GM12864 (cell line): ENCODE results near the gene AMACR.

ENCODE experiments used
- DNase-seq: peaks from one replicate; pipeline ENCODE4 v3.0.0-alpha.2; 2011; ENCODE audit warnings: low read depth
- H3K4me3 ChIP-seq: 2 replicates; pipeline ENCODE4 v1.5.1; 2011; ENCODE audit warnings: mild to moderate bottlenecking, low read depth, low read length, control low read depth
- TF ChIP-seq, protein P1 (sequence below): IDR thresholded peaks from 2 replicates; pipeline ENCODE4 v1.5.1; 2011; ENCODE audit warnings: low read depth, mild to moderate bottlenecking, moderate library complexity, low read length, control low read depth, inconsistent platforms; ENCODE audit errors: missing control alignments

AMACR gene

DNA sequence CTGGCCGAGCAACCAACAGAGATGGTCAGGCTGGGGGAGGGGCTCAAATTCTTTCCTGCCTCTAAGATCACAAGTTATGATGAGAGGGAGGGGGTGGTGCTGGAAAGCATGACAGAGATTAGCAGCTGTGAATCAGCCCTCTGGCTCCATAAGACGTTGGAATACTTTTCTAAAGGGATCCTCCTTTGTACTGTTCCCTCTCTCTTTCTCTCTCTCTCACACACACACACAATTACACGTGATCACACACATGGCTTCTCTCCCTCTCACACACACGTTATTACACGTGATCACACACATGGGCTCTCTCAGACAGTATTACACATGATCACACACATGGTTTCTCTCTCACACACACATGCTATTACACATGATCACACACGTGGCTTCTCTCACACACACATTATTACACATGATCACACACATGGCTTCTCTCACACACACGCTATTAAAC, 23.2 kb downstream of the AMACR start, which contains the start of gene SLC45A2:
Gene SLC45A2 (minus strand): TSS at position 23 of the 454 bp plus-strand sequence. CDS start 110 bp downstream, outside the sequence.
- no peak within 1 kb of the TSS for H3K4me3 ChIP-seq
- TF ChIP-seq, protein P1, sequence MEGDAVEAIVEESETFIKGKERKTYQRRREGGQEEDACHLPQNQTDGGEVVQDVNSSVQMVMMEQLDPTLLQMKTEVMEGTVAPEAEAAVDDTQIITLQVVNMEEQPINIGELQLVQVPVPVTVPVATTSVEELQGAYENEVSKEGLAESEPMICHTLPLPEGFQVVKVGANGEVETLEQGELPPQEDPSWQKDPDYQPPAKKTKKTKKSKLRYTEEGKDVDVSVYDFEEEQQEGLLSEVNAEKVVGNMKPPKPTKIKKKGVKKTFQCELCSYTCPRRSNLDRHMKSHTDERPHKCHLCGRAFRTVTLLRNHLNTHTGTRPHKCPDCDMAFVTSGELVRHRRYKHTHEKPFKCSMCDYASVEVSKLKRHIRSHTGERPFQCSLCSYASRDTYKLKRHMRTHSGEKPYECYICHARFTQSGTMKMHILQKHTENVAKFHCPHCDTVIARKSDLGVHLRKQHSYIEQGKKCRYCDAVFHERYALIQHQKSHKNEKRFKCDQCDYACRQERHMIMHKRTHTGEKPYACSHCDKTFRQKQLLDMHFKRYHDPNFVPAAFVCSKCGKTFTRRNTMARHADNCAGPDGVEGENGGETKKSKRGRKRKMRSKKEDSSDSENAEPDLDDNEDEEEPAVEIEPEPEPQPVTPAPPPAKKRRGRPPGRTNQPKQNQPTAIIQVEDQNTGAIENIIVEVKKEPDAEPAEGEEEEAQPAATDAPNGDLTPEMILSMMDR = no peak
- no peak for DNase-seq

DNA sequence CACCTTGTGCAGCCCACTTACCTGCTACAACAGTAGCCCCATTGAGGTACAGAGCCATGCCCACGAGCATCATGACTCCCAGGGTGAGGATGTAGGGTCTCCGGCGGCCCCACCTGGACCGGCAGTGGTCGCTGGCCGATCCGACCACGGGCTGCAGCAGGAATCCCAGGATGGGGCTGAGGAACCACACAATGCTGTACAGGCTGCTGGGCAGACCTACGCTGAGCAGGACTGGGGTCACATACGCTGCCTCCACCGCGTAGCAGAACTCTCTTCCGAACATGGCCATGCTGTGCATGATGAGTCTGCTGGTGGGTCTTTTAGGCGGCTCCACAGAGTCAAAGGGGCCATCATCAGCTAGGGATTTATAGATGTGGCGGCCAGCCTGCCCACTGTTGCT, 23.7 kb downstream of the AMACR start:
- TF ChIP-seq, protein P1 = no peak
- H3K4me3 ChIP-seq = no peak overlapping the region
- no peak for DNase-seq

DNA sequence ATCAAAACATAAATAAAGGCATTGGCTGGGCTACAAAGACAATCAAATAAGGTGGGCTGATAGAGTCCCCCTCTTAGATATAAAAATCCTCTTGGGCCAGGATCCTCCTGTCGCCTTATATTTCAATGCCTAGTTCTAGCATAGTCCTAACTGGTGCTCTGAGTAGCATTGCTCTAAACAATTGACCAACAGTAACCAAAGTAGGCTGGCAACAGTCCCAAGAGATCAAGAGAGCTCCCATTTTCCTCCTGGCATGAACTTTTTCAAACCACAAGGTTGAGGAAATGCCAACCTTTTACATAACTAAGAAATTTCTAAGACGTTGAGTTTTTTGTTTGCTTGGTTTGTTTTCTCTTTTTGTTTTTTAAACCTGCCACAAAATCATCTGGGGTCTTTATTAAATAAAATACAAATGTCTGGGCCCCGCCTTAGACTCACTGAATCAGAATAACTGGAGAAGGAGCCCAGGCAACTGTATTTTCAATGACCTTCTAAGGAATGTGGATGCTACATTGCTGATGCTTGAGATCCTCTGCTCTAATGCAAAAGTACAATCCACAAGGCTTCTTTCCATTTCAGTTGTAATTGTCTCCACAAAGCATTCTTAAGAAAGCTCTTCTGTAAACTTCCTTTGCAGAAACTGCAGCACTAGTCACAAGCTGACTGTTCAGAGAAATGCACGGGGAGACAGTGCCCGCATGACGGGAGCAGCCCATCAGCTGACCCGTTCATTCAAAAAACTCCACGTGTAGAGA, 26.3 kb downstream of the AMACR start:
- TF ChIP-seq, protein P1 = no peak
- DNase-seq = no peak
- H3K4me3 ChIP-seq = no peak overlapping the region

DNA sequence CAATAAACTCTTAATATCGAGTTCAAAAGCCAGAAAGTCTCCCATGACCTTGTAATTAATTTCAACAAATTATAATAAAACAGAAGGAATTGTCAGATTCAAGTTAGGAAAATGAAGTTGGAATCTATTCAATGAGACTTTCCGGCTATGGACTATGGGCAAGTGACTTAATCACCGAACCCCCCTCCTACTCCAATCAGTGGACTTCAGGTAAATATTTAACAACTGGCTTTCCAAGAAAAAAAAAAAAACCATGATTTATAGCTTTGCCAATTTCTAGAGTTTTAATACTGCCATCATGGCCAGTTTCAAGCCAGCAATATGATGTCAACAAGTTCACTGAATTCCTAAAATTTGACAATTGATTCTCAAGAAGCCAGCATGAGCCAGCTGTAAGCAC, 27.8 kb downstream of the AMACR start:
- no peak overlapping the region for H3K4me3 ChIP-seq
- DNase-seq = no peak
- TF ChIP-seq, protein P1 = no peak

DNA sequence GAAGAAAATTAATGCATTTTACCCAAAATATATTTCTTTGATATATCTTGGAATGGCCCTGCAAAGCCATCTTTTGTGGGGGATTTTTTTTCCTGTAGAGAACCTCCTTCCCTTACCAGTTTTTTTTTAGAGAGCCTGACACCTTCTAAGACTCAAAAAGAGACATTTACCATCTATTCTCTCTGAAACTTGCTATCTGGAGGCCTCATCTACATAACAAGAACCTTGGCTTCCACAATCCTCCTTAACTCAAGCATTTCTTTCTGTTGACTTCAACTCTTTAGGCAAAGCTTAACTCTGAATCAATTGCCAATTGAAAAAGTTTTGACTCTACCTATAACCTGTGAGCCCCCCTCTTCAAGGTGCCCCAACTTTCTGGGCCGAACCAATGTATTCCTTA, 29.5 kb downstream of the AMACR start:
- TF ChIP-seq, protein P1 = no peak
- DNase-seq = no peak
- no peak overlapping the region for H3K4me3 ChIP-seq

DNA sequence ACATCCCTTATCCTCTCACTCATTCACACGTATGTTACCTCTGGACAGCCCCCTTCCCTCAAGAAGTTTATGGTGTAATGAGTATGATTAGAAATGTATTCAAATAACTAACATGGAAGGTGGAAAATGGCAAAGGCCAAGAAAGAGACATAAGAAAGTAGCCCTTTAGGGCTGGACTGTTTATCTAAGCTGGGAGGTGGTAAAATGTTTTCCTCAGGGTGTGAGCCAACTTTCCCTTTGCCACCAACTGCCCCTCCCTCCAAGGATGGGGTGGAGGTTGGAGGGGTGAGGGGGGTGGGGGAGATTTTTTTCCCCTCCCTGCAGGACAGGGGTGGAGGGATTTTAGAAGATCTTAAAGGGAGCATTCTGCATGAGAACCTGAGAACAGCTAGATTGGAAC, 31.5 kb downstream of the AMACR start:
- no peak for DNase-seq
- H3K4me3 ChIP-seq = no peak overlapping the region
- TF ChIP-seq, protein P1 = no peak

DNA sequence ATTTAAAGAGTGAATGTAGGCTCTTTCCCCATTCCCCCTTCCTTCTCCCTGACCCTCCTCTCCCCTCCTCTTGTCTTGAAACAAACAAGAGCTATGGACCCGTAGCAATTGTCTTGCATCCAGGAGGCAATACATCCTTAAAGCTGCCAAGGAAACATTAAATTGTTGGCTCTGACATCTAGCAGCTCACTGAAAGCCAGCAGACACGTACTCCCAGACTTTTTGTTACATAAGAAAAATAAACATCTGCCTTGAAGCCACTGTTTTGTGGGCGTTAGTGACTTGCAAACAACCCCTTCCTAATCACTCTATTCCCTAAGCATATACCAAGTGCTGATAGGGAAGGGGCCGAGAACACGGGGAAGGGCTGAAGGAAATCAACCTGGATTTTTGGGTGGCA, 32.0 kb downstream of the AMACR start:
- no peak for DNase-seq
- TF ChIP-seq, protein P1 = no peak
- H3K4me3 ChIP-seq = no peak overlapping the region
